NCI-H2107 treated with DMSO at 0.1 percent for 48 hours (cell line): ENCODE results near the gene FAM9C.
"Not testable (repeated sequence)": the region's sequence is repeated elsewhere in the genome, so short reads cannot be mapped to it uniquely, and the experiment has no call there.

Experiments used
- DNase-seq: peaks from one replicate; lab custom pipeline; 2025; ENCODE audit not compliant: unreplicated experiment; lab: John Stamatoyannopoulos, UW

Gene FAM9C

GRCh38 chrX:13043938-13044337, 482 bp downstream of the FAM9C start:
- DNase-seq = no peak

DNA sequence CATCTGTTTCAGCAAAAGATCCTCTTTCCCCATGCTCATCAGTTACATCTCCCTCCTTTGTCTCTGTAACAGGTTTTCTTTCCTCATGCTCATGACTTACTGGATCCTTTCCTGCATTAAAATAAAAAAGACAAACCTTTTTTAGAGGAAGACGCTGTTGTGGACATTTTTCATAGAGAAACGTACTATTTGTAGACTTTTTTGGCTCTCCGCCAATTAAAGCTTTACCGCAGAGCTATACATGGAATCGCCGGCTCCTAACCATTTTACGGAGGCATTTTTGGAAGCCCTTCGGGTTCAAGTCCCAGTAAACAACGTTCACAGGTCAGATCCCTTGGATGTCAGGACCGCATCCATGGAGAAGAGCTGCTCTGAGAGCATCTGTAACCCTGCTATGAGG, 1.3 kb downstream of the FAM9C start:
- no peak for DNase-seq

GRCh38 chrX:13036896-13037295, 7.5 kb downstream of the FAM9C start:
- no peak for DNase-seq

DNA sequence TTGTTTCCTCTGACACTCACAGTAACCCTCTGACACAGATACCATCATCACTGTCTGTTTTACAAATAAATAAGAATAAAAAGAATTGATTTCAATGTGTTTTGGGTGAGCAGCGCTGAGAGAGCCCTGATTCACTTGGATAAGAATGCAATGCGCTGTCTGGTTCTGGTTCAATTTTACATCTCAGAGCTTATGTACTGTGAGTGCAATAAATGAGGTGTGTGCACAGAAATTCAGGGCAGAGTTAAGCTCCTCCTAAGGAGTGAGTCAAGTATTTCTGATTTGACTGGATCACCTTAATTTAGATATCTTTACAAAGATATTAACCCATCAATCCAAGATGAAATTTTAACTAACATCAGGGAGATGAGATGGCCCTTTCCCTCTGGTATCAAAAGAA, 11.2 kb downstream of the FAM9C start:
- no peak for DNase-seq

DNA sequence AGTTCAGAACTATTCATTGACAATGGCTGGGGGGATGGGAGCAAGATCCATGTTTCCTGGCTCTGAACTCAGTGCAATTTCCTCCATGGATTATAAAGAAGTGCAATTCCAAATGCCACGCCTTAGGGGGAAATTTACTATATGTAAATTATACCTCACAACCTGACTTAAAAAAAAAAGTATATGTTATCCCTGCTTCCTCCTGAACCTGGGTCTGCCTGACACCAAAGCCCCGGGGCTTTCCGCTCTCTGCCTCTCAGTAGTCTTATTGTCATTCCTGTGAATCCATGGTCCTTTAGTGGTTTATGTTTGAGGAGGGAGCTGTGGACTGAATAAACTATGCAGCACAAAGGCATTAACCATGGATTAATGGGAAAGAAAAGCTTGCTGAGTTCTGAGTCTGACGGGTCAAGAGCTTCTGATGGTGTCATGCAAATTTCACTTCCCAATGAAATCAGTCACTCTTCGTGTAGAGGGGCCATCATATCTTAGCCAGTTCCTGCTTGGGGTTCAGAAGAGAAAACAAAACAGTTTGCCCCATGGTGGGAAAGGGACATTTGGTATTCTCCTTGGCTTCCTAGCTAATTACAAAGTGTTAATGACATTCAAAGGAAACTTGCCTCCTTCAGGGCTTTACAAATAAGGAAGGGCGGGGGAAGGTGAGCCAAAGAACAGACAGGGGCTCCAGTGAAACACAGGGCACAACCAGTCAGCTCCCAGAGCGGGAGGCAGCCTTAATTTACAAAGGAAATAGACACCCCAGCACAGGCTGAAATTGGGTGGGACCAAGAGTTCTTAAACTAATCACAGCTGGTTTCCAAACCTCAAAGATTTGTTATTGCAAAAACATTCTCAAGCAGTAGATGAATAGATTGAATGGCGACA, 14.3 kb downstream of the FAM9C start:
- no peak for DNase-seq

- no peak for DNase-seq
Measured at GRCh38 chrX:13029637-13029886, 14.9 kb downstream of the FAM9C start.

DNA sequence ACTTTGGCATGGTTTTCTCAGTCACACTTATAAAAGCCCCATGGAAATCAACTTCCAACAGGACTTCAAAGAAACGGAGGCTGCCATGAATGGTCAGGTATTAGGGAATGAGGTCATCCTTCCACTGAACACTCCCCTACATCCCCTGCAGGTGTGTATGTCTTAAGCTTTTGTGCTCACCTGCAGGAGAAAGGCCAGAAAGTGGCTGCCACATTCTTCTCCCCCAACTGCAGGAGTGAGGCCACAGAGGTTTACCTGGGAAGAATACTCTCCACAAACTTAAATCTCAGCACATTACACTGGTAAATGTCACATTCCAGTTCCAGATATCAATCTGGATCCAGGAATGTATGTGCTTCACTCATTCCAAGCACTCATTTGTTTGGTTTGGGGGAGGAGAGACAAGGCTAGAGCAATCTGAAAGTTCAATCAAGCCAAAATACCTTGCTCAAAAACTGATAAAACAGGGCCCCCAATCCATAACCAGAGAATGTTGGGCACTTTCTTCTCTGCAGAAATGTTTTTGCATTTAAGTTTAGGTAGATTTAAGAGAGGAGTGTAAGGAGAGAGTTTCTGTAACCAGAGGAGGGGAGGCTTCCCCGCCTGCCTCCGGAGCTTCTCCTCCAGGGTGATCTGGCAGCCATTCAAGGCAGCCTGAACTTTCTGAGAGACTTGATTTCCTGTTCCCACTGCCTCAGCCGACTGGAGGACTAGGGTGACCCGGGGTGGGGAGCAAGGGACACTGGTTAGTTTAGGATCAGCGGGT, 15.4 kb downstream of the FAM9C start:
- DNase-seq = no peak

DNA sequence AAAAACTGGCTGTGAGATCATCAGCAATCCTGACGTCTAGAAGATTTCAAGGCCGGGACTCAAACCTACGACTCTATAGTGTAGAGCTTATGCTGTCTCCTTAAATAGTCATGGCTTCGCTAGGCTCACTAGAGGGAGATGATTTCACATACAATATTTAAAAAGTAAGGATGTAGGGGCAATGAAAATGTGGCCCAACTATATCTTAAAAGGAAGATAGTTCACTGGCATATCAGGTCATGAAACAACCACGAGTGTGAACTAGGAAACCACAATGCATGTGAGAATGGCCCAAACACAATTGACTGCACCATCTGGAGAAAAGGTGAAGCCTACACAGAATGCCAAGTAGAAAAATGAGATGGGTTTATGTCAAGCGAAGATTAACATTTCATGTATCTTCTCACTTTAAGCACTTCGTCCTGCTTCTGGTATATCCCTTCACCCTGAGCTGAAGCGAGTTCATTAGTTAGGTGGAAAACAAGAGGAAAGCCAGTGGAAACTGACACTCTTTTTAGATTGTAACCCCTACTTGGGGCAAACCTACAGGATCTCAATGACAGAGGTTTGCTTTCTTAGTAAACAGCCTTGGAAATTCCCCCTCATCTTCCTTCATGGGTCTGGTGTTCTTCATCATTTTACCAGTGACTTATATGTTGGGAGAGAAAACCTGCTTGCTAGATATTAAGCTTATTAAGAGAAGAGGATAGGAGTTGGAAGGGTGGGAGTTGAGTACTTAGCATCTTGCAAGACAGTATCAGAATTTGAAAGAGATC, 17.4 kb downstream of the FAM9C start:
- no peak for DNase-seq

DNA sequence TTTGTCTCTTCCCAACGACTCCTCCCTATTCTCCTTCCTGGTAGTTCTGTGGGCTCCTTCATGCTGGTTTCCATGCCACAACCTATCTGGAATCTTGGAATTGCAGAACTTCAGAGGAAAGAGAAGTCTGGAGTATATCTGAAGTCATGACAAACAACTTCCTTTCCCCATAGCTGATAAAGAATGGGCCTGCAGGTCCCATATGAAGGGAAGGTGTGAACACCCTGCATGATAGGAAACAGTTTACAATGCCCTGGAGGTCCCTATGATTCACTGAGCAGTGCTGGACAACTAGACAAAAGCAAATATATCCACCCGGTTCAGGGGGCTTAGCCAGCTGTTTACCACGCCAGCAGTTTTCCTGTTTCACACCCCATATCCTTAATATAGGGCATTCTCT, 19.4 kb downstream of the FAM9C start:
- no peak for DNase-seq

DNA sequence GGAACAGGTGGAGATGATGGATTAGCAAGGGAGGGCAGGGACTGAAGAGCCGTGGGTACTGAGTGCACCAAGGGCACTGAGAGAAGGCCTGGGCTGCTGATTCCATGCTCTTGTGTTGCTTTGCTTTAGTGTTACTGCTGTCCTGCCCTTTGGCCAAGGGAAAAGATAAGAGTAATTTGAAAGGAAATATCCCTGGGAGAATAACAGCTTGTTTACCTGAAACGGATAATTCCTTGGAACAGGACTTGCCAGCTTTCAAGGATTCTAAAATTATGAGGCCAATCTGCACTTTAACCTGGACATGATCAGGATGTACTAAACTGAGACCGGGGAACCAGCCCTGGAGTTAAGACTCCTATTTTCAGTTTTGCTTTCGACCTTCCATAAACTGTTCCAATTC, 20.4 kb downstream of the FAM9C start:
- no peak for DNase-seq

DNA sequence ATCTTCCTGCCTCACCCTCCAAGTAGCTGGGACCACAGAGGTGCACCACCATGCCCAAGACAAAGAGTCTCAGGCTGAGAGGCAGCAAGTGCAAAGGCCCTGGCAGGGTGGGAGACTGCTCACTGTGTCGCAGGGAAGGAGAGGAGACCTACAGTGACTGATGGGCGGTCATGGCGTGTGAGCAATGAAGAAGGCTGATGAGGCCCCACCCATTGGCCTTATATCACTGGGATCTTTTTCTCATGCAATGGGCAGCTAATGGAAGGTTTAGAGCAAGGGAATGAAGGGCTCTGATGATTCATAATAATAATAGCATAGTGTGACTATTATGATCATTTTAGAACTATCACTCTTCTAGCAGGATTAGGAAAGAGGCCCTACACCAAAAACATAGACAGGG, 20.9 kb downstream of the FAM9C start:
- DNase-seq = no peak

- no peak for DNase-seq
Measured at GRCh38 chrX:13022926-13023325, 21.5 kb downstream of the FAM9C start.

GRCh38 chrX:13016731-13017130, 27.7 kb downstream of the FAM9C start:
- DNase-seq = not testable (repeated sequence)

DNA sequence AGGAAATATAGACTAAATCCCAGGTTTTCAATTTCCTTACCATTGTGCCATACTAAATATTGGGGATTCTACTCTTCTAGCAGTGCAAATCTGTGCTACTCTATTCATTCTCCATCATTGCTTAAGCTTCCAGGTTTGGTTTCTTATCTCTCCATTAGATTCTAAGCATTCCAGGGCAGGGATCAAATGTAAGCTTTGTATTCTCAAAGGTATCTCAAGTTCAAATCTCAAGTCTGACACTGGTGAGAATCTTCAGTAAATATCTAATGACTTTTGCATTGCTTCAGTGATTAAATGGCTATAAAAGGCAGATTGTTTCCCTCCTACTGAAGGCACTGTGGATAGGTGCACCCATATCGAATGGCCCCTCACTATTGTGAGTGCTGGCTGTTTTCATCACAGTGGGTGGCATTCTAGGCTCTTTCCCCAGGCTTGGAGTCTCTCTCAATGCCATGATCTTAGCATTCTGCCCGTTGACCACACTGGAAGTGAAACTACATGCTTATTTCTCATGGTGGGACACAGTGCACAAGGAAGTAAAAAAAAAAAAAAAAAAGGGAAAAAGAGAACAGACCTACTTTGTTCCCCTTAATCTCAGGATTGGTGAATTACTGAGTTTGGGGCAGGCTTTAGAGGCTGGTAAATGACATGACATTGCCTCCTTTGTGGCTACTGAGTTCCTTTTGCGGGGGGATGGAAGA, 28.7 kb downstream of the FAM9C start:
- no peak for DNase-seq

GRCh38 chrX:13014111-13015096, 30.0 kb downstream of the FAM9C start:
- no peak for DNase-seq

DNA sequence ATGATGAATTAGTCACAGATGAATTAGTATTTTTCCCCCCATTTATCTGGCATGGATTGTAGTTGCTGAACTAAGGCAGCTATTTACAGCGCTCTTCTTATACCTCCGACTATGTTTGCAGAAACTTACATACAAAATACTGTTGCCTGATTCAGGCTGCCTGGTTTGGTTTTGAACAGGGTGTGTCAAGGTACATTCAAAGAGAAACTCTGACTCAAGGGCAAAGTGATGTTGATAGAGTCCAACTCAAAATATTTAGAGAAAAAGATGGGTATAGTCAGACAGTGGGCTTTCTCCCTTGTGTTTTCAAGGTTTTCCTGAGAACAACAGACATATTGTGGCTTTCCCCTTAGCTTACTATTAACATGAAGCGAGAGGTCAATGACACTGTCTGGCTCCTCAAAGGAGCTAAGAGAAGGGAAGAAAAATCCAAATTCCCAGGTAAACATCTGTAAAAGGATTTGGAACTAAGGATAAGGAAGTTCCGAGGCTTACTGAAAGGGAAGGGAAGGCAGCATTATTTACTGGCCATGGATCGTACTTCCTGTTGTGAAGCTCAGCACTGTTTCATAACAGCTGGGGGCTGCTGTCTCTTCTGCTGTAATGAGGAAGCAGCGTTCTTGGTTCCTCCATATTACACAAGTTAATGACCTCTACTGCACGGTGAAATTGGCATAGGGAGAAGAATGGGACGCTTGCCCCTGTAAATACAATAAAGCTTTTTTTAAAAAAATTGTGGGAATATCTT, 30.9 kb downstream of the FAM9C start:
- DNase-seq = no peak

GRCh38 chrX:13010546-13010945, 33.9 kb downstream of the FAM9C start:
- DNase-seq = no peak

GRCh38 chrX:13009844-13010243, 34.6 kb downstream of the FAM9C start:
- DNase-seq = no peak

GRCh38 chrX:13009273-13009672, 35.1 kb downstream of the FAM9C start:
- no peak for DNase-seq
